HCT116 (cell line): ENCODE data around the gene GINS3.

Source experiments
- EZH2 ChIP-seq: fragments of 200-600 bp; sonication (generic); IDR thresholded peaks from 2 replicates; pipeline ENCODE4 v1.6.1; 2017; ENCODE audit warnings: antibody characterized with exemption, mixed run types
- FOSL1 ChIP-seq: IDR thresholded peaks from 2 replicates; pipeline ENCODE4 v1.6.1; 2012; ENCODE audit warnings: low read depth
- POLR2A ChIP-seq: IDR thresholded peaks from 2 replicates; pipeline ENCODE4 v1.7.0; 2011; ENCODE audit warnings: borderline replicate concordance; ENCODE audit not compliant: insufficient read depth, insufficient read length; ENCODE audit errors: extremely low read depth
- SP1 ChIP-seq: IDR thresholded peaks from 2 replicates; pipeline ENCODE4 v1.6.1; 2012; ENCODE audit warnings: low read depth
- YY1 ChIP-seq: IDR thresholded peaks from 2 replicates; pipeline ENCODE4 v1.6.1; 2011; ENCODE audit warnings: low read length, low read depth, moderate library complexity, mild to moderate bottlenecking; ENCODE audit not compliant: insufficient replicate concordance; ENCODE audit errors: extremely low read depth
- TF ChIP-seq, protein P1 (sequence below), 3 experiments: fragments of 200-600 bp in 1 of 3; sonication (generic) in 1 of 3; IDR thresholded peaks in 2 of 3; conservative IDR thresholded peaks in 1 of 3; 2 replicates each; pipeline ENCODE4 v1.5.1; 2012 to 2017; ENCODE audit warnings: low read depth in 2 of 3, low read length in 2 of 3, antibody characterized with exemption in 1 of 3, borderline replicate concordance in 1 of 3, control low read depth in 1 of 3, mild to moderate bottlenecking in 1 of 3, mixed read lengths in 1 of 3, mixed run types in 1 of 3, moderate library complexity in 1 of 3; ENCODE audit not compliant: insufficient read depth in 1 of 3

DNA sequence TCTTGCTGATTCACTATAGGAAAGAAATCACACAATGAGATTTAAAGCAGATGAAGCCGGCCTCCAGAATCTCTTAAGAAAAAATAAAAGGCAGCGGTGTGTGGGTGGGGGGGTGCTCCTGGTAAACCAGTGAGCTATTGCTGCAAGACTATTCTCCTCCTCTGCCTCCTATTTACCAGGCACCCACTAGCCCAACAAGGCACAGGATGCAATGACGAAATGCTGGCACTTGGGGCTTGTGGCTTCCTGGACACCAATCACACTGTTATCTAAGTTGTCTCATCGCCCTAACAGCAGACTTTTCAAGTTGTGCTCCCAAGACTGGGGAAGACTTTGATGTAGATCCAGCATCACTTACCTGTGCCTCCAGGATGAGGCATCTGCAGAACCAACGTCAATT, 57.5 kb downstream of the GINS3 start:
- TF ChIP-seq FOSL1 (no peak), EZH2 (no peak), POLR2A (no peak), YY1 (no peak), SP1 (no peak)
- TF ChIP-seq, protein P1, sequence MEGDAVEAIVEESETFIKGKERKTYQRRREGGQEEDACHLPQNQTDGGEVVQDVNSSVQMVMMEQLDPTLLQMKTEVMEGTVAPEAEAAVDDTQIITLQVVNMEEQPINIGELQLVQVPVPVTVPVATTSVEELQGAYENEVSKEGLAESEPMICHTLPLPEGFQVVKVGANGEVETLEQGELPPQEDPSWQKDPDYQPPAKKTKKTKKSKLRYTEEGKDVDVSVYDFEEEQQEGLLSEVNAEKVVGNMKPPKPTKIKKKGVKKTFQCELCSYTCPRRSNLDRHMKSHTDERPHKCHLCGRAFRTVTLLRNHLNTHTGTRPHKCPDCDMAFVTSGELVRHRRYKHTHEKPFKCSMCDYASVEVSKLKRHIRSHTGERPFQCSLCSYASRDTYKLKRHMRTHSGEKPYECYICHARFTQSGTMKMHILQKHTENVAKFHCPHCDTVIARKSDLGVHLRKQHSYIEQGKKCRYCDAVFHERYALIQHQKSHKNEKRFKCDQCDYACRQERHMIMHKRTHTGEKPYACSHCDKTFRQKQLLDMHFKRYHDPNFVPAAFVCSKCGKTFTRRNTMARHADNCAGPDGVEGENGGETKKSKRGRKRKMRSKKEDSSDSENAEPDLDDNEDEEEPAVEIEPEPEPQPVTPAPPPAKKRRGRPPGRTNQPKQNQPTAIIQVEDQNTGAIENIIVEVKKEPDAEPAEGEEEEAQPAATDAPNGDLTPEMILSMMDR (IDR thresholded peaks at IDR 0.05 in 2 of 3, conservative IDR thresholded peaks at IDR 0.05 in 1 of 3; ENCODE audit: borderline replicate concordance in 1 of 3, insufficient read depth in 1 of 3, low read depth in 2 of 3, low read length in 2 of 3): no peak
